NOMO-1 treated with dmso at 0.1 percent for 144 hours (cell line): Measurements from ENCODE around the gene SDHAF2.
"Not testable (repeated sequence)": the region's sequence is repeated elsewhere in the genome, so short reads cannot be mapped to it uniquely, and the experiment has no call there.

Source experiments
- DNase-seq: peaks from one replicate; lab custom pipeline; 2025; ENCODE audit not compliant: unreplicated experiment; lab: John Stamatoyannopoulos, UW

Gene SDHAF2

DNA sequence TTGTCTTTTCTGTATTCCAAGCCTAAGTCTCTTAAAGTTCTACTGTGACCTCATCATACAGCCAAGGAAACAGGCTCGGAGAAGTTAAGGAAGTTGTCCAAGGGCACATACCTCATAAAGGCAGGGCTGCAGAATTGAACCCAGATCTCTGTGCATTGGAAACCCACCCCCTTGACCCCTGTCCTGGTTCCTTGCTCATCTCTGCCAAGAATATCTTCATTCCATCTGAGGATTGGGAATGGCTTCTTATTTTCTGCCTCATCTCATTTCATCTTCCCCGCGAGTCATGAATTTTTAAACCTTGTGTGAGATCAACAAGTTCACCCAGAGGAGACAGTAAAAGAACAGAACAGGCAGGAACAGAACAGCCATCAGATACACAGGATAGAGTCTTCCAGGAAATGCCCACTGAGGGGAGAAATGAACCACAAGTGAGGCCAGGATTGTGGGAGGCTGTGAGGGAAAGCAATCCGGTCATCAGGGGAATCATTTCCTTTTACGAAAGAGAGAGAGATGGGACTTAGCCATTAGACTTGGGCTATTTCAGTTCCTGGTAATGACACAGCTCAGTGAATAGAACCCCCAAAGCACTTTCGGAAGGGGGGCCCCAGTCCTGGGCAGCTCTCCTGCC, 44.2 kb downstream of the SDHAF2 start:
- no peak for DNase-seq

DNA sequence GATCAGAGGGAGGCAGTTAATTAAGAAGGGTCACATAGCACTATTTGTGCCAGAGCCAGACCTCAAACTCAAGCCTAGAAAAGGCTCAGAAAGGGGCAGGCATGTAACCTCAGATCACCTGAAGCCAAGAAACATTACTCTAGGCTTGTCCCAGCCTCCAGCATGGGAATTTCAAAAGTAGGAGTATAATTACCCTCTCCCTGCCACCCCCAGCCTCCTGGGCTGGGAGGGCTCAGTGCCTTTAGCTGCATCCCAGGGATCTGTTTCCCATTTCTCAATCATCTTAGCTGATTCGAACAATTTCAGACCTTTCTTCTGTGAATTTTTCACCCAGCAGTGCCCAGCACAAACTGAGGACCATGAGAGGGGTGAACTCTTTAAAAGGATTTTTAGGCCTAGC, 45.5 kb downstream of the SDHAF2 start:
- DNase-seq = no peak

DNA sequence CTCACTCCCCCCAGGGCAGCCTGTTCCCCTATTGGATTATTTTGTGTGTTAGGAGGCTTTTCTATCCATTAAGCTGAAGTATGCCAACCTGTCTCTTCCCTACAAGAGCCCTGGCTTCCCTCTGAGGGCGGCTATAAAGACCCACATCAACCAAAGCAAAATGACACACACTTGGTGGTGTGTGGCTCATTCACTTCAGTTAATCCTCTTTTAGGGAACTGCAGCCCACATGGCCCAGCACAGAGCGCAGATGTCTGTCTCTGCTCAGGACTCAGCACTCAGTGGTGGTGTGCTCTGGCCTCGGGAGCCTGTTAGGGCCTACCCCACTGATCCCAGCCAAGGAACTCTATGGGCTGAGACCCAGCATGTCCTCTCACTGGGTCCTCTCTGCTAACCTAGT, 46.4 kb downstream of the SDHAF2 start:
- DNase-seq = no peak

DNA sequence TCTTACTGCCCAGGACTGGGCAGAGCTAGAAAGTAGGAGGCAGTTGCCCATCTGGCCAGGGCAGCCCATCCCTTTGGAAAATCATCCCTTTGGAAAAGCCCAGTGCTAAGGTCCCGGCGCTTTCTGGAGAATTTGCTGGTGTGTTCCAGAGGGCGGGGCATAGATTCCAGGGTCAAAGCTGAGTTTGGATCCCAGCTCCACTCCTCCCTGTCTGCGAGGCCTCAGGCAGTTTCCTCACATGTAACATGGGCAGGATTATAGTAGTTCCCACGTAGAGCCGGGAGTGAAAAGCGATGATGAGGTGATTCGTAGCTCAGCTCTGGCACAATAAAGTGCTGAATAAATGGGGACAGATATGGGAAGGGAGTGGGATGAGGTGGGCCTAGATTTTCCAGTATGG, 47.2 kb downstream of the SDHAF2 start:
- no peak for DNase-seq

DNA sequence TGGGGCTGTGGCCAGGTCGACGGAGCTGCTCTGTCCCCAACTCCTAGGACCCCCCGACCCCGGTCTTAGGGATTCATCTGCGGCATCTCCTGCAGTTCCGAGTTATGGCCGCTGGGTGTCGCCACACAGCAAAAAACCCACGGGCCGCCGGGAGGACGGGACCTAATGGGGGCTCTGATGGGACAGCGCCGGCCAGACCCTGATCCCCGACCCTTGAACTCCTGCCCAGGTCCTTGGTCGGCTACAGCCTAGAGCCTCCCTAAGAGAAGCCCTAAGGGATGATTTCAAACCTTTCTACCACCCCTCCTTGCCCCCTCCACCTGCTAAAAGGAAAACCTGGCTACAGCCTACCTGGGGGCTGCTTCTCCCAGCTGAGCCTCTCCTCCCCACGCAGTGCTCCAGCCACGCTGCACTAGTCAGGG, 47.8 kb downstream of the SDHAF2 start:
- DNase-seq = no peak

DNA sequence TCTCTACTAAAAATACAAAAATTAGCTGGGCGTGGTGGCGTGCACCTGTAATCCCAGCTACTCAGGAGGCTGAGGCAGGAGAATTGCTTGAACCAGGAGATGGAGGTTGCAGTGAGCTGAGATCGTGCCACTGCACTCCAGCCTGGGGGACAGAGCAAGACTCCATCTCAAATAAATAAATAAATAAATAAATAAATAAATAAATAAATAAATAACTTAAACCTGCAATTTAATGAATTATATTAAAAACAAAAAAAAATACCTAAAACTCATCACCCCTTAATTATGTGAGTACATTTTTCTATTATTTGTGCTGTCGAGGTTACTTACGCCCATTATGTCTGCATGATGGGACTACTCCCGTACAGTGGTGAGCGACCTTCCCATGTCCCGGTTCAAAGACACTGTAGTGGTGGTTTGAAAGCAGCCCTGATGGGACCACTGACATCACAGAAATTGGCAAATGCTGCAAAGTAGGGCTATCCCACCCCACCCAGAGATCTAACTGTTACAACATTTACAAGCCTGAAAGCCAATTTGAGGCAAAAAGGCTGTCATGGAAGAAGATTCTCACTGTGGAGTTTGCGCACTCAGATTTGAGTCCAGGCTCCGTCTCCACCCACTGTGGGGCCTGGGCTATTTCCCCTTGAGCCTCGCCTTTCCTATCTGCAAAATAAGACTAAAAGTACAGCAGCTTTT, 49.6 kb downstream of the SDHAF2 start:
- not testable (repeated sequence) for DNase-seq

DNA sequence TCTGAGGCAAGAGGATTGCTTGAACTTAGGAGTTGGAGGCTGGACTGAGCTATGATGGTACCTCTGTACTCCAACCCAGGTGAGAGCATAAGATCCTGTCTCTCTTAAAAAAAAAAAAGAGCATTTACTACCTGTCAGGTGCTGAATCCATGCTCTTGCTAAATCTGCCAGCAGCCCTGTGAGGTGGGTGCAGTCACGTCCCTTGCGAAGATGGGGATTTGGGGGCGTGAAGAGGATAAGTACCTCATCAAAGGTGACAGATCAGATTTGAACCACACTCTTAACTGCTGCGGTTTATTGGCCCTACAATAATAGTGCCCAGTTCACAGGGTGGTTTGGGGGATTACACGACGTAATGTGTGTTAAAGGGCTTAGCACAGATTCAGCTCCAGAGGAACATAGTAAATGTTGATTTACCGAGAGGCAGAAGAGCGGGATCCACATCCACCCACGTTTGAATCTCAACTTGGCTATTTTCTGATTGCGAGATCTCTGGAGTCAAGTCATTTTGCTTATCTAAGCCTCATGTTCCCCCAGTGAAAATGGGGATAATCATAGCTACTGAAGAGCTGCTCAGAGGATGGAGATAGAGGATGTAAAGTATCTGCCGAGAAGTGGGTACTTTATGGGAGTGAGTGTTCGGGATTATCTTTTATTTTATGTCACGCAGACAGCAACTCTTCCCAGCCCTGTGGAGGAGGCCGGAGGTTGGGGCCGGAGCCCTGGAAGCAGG, 50.5 kb downstream of the SDHAF2 start:
- no peak for DNase-seq

DNA sequence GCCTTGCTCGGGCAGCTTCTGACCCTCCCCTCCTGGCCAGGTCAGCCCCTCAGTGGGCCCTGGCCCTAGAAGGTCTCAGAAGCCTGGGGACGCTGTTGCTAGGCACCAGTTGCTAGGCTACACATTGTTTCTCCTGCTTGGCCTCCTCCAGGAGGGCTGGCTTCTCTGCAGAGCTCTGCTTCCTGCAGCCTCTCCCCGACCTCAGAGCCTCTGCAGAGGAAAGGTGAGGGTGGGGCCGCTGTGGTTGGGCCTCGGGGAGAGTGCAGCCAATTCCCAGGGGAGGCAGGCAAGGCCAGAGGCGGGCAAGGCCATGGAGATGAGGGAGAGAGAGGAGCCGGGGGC, 51.0 kb downstream of the SDHAF2 start:
- no peak for DNase-seq

DNA sequence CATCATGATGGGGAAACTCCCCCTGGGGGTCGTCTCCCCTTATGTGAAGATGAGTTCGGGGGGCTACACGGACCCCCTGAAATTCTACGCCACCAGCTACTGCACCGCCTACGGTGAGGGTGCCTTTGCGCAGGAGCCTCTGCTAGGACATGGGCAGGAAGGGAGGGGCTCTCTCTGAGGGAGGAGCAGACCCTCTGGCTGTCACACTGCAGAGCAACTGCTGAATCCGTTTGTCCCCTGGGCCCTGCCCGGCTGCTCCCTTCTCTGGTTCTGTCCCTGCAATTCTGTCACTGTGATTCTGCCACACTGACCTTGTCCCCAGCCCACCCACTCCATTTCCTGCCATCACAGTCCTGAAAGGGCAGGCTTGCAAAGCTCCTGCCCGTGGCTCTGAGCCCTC, 51.9 kb downstream of the SDHAF2 start:
- no peak for DNase-seq

DNA sequence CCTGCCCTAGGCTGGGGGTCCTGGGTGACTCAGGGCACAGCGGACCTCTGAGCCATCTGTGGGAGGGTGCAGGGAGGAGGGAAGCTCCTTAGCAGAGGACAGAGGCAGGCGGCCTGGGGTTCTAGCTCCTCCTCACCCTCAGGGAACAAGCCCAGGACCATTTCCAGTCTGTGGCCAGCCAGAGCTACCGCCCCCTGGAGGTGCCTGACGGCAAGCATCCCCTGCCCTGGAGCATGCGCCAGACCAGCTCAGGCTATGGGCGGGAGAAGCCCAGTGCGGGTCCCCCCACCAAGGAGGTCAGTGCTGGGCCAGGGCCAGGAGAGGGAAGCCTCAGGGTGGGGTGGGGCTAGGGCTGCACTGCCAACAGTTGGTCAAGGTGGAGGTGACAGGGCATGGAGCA, 52.6 kb downstream of the SDHAF2 start:
- DNase-seq = no peak

DNA sequence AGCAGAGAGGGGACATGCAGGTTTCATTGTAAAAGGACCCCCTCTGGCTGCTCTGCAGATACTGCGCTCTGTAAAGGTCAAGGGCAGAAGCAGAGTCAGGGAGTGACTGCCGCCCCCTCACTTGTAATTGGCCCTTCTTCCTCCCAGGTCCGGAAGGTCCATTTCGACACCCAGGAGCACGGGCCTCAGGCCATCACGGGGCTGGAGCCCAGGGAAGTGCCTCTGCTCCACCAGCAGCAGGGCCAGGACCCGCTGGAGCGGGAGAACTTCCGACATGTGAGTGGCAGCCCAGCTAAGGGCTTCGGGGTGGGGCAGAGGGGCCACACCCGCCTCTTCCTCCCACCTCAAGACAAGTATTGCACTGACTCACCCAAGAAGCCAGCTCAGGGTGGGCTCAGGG, 54.6 kb downstream of the SDHAF2 start:
- no peak for DNase-seq

DNA sequence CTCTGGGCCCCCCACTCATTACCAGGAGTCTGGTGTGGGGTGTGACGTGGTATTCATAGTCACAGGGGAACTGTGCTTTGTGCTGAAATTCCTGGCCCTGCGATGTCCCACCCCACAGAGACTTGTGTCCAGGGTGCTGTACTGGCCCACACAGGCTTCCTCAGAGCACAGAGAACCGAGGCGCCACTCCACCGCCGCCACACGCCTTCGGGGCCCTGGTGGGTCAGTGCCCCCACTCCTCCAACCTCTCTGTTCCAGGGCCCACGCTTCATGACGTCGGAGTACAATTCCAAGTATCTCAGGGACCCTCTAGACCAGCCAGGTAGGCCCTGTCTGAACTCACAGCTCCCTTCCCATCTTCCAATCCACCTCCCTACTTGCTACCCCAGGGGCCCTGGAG, 55.2 kb downstream of the SDHAF2 start:
- no peak for DNase-seq

DNA sequence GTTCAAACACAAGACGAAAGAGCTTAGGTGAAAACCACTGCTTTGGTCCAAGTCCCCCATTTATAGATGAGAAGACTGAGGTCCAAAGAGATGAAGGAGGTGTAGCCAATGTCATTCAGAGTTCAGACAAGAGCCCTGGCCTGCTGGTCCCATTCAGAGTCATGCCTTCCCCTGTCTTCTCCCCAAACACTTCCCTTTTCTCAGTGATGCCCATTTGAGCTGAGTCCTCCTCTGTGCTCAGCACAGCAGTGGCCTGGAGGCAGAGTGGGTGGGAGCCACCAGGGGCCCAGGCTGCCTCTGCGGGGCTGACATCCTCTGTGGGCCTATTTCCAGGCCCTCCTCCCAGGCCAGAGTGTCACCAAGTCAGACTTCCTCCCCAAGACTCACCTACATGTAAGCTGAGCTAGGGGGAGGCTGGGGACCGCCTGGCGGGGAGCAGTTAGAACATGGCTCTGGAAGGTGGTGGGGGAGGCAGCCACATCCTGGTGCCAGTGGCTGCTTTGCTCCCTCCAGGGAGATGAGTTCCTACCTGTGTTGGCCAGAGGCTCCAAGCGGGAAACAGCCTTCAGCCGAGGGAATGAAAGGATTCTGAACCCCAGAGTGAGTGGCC, 56.2 kb downstream of the SDHAF2 start:
- DNase-seq = no peak

DNA sequence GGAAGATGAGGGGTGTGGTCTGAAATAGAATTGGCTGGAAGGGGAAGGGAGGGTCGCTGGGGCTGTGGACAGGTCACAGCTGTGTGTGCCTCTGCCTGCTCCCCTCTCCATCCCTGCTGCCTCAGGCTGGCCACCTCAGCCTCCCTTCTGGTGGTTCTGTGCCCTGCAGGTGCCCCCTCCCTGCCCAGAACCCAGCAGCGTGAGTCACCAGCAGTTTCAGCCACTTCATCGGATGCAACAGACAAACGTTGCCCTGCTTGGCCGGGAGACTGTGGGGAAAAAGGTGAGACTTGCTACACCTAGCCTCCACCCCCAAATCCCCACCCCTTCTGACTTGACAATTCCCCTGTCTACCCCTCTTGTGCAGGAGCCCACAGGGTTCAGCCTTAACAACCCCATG, 56.9 kb downstream of the SDHAF2 start:
- no peak for DNase-seq

DNA sequence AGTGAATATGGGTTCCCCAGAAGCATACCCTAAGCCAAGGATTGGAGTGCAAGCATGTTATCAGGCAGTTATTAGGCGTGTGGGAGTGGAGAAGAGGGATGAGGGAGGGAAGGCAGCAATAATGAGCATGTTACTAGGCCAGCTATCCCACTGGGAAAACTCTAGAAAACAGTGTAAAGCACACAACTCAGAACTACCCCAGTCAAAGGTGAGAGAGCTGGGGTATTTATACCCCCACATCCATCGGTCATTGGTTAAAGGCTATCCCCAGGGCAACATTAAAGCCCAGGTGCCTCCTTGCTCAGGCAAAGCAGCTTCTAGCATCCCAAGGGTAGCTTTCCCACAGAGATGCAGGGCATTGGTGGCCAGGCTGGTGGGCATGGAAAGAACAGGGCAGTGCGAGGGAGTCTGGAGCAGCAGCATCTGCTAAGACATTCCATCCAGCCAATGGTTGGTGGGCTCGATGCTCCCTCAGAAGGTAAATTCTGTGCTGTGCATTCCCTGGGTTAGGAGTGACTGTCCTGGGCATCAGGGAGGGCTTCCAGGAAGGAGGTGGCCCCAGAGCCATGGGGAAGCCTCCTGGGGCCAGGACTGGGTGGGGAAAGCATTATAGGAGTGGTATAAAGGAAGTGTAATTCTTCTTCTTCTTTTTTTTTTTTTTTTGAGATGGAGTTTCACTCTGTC, 57.6 kb downstream of the SDHAF2 start:
- no peak for DNase-seq

DNA sequence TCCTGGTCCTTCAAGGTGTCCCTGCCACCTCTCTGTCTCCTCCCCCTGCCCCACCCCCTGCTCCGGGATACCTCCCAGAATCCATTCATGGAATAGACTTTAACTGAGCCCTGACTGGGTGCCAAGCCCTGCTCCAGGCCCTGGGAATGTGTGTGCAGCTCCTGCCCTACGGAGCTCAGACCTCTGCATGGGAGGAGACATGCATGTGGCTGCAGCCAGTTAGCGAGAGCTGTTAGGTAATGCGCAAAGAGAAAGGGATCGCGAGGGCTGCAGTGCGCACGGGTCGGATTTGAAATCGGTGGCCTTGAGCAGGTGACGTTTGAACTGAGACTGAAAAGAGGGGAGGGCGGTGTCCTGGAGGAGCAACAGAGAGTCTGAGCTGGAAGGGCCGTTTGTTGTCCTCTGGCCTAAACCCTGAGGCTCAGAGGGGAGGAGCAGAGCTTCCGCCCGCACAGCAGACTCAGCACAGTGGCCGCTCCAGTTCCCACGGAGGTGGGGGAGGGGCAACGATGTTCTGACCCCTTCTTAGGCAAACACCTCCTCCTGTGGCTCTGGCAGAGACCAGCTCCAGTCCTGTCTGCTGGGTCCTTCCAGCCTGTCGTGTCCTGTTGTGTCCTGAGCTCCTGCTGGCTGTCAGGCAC, 58.8 kb downstream of the SDHAF2 start:
- DNase-seq = no peak

DNA sequence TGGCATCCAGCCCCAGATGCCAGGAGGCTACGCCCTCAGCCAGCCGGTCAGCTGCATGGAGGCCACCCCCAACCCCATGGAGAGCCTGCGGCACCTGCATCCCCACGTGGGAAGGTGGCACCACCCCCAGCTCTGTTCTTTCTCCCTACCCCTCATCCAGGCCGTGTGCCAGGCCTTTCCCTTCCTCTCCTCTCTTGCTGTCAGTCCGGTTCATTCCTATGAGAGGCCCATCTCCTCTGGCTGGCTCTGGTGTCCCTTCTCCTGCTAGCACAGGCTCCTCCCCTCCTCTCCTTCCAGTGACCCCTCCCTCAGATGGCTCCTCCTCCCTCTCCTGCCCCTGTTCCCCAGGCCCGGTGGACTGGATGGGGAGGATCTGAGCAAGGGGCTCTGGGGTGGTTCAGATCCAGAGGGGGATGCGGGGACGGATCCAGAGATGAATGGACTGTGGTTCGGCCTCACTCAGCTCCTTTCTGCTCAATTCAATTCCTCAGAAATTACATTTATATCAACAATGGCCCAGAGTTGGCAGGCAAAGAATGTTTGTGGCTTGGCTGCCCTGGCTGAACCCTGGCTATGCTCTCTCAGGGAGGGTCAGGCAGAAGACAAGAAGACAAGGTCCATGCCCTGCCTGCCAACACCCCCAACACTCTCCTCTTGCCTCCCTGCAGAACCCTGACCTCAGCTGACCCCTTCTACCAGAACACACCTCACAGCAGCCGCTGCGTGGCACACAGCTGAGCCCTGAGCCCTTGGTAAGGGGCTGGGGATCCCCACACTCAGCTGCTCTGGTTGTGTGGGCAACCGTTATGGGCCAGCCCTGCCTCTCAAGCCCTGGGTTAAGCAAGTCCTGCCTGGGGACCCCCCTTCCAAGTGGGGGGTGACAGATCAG, 60.2 kb downstream of the SDHAF2 start:
- no peak for DNase-seq

DNA sequence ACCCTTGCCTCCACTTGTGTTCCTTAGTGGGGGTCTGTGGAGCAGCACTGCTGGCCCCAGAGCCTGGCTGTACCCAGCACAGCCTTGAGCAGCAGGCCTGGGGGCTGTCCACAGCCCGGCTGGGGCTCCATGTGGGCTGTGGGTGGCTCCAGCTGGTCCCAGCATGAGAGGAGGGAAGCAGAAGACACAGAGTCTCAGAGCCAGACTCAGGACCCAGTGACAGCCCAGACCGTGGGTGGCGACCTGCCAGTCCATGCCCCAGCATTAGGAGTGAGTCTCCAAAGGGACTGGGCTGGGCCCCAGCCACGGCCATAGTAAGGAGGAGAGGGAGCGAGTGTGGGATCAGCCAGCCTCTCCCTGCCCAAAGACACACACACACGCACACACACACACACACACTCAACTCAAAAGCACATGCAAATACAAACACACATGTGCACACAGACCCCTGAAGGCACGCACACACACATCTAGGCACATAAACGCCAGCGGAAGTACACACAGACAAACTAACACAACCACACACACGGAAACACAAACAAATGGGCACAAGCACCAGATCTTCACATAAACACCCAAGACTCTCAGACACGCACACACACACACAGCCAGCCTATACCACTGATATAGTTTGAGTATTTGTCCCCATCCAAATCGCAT, 61.9 kb downstream of the SDHAF2 start:
- DNase-seq = no peak

DNA sequence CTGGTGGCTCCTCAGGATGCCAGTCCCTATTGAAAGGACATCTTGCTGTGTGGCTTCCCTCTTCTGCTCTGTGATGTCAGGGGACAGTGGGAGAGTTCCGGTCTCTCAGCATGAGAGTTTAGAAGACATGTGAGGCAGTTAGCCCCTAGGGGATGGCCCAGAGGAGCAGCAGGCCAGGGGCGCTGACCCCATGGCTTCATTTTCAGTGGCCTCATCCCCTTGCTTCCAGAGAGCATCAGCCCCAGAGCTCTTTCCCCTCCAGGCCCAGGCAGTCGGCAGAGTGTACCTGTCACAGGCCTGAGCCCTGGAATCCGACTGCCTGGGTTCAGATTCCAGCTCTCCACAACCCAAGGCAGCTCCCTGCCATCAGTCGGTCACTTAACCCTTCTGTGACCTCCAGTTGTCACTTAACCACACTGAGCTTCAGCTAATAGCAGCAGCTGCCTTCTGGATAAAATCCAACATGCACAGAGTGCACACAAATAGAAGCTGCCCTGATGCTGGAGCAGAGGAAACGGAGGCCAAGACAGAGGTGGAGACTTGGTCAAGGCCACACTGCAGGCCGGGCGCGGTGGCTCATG, 64.5 kb downstream of the SDHAF2 start:
- no peak for DNase-seq
